ENCODE data around the gene EXO5.
"Not testable (repeated sequence)": the region's sequence is repeated elsewhere in the genome, so short reads cannot be mapped to it uniquely, and the experiment has no call there.

The EXO5 gene

GRCh38 chr1:40508375-40509341, at the start of gene EXO5:
Gene EXO5 (plus strand): TSS chr1:40508767. CDS start chr1:40514545, 5,778 bp downstream.
- DNase-seq, result peak; percentile 79

GRCh38 chr1:40462956-40463590, 45.5 kb upstream of the EXO5 start:
- DNase-seq, result no peak

- DNase-seq, result no peak
Measured at GRCh38 chr1:40469327-40469726, 39.2 kb upstream of the EXO5 start.

- DNase-seq, result no peak
Measured at GRCh38 chr1:40475268-40475667, 33.3 kb upstream of the EXO5 start.

- DNase-seq, result peak; percentile 41
Measured at GRCh38 chr1:40476924-40477677, 31.5 kb upstream of the EXO5 start, which contains the start of gene ZFP69. Gene ZFP69 (plus strand): TSS chr1:40477290. CDS start chr1:40479362, 2,072 bp downstream.

GRCh38 chr1:40477678-40478053, 30.9 kb upstream of the EXO5 start:
- DNase-seq, result peak; percentile 7

GRCh38 chr1:40478276-40478675, 30.3 kb upstream of the EXO5 start:
- no peak for DNase-seq

- DNase-seq, result no peak
Measured at GRCh38 chr1:40479156-40479555, 29.4 kb upstream of the EXO5 start.

GRCh38 chr1:40495315-40495903, 13.2 kb upstream of the EXO5 start:
- DNase-seq, result no peak

GRCh38 chr1:40502651-40503050, 5.9 kb upstream of the EXO5 start:
- DNase-seq, result not testable (repeated sequence)

GRCh38 chr1:40507973-40508372, 594 bp upstream of the EXO5 start:
- no peak for DNase-seq

GRCh38 chr1:40519517-40519916, 10.9 kb downstream of the EXO5 start:
- no peak for DNase-seq

- DNase-seq, result no peak
Measured at GRCh38 chr1:40530735-40531380, 22.3 kb downstream of the EXO5 start.

- peak; percentile 95 for DNase-seq
Measured at GRCh38 chr1:40531381-40532061, 23.0 kb downstream of the EXO5 start, which contains the start of gene ZNF684. Gene ZNF684 (plus strand): TSS chr1:40531637. CDS start chr1:40533167, 1,530 bp downstream.

- no peak for DNase-seq
Measured at GRCh38 chr1:40532062-40532389, 23.5 kb downstream of the EXO5 start.

GRCh38 chr1:40532844-40533424, 24.4 kb downstream of the EXO5 start:
- peak; percentile 60 for DNase-seq

- DNase-seq, result no peak
Measured at GRCh38 chr1:40534589-40534988, 26.0 kb downstream of the EXO5 start.

GRCh38 chr1:40535732-40536131, 27.2 kb downstream of the EXO5 start:
- no peak for DNase-seq

- no peak for DNase-seq
Measured at GRCh38 chr1:40539338-40539737, 30.8 kb downstream of the EXO5 start.

- DNase-seq, result no peak
Measured at GRCh38 chr1:40546957-40547356, 38.4 kb downstream of the EXO5 start.

GRCh38 chr1:40553017-40553416, 44.5 kb downstream of the EXO5 start:
- DNase-seq, result no peak

Data from midbrain (tissue), 1 donor.